Skin epidermis (tissue), 12 donors: ENCODE results near the gene TOGARAM2.
"Not testable (repeated sequence)": the region's sequence is repeated elsewhere in the genome, so short reads cannot be mapped to it uniquely, and the experiment has no call there.

ENCODE experiments used
- H3K27ac ChIP-seq, 21 experiments: fragments of 200-600 bp; sonication (generic) in 11 of 21; one replicate each; pipeline ENCODE4 v1.5.0; 2020; ENCODE audit warnings: mild to moderate bottlenecking in 3 of 21, inconsistent platforms in 2 of 21, moderate library complexity in 2 of 21
- H3K4me3 ChIP-seq, 7 experiments: fragments of 200-600 bp; sonication (generic) in 2 of 7; one replicate each; pipeline ENCODE4 v1.5.0; 2020; ENCODE audit warnings: inconsistent platforms in 2 of 7, mild to moderate bottlenecking in 2 of 7, moderate library complexity in 1 of 7

TOGARAM2 gene

GRCh38 chr2:29090311-29090710 is 109.2 kb downstream of the TOGARAM2 start:
- H3K27ac ChIP-seq, H3K4me3 ChIP-seq: not testable (repeated sequence)

DNA sequence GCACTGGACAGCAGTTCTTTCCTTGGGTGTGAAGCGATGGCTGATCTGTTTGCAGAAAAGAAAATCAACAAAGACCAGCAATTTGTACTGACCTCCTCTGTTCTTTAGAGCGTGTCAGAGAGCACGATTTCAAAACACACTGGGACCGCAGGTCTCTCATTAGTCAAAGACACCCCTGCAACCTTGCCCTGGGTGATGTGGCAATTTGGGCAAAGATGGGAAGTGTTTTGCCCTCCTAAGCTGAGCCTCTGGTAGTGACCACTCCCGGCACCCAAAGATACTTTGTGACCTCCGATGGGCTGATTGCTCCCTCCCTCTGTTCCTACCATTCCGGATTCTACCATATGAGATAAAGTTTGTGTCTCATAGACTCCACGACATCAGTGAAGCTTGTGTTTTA is 115.9 kb downstream of the TOGARAM2 start:
- H3K4me3 ChIP-seq = no peak overlapping the region
- H3K27ac ChIP-seq = no peak overlapping the region

GRCh38 chr2:29097569-29097968 is 116.5 kb downstream of the TOGARAM2 start:
- H3K27ac ChIP-seq = no peak overlapping the region
- H3K4me3 ChIP-seq = no peak overlapping the region

DNA sequence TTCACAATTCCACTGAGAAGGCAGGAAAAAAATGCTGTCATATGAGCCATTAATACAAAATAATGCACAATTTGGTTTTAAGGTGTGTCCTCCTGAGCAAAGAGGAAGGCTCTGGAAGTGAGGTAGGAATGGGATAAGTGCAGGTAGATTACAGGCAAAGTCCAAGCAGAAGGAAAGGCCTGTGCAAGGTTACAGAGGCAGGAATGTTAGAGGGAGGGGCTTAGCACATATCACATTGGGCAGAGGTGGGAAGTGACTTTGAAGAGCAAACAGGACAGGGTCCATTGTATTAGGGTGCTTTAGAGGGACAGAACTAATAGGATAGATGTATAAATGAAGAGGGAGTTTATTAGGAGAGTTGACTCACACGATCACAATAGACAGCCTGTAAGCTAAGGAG is 119.5 kb downstream of the TOGARAM2 start:
- H3K4me3 ChIP-seq = no peak overlapping the region
- no peak overlapping the region for H3K27ac ChIP-seq
